ENCODE measurements around the gene KANSL1.
"Not testable (repeated sequence)": the region's sequence is repeated elsewhere in the genome, so short reads cannot be mapped to it uniquely, and the experiment has no call there.

GRCh38 chr17:46087871-46088270 lies 105.4 kb downstream of the KANSL1 start:
- TF ChIP-seq CTCF (IDR thresholded peaks at IDR 0.05); POLR2A (IDR thresholded peaks at IDR 0.05); POLR2AphosphoS5 (IDR thresholded peaks at IDR 0.05; ENCODE audit: insufficient read depth in 1 of 2, low read depth in 1 of 2): not testable (repeated sequence)

Measured in vagina (tissue), 2 donors.